HepG2 (cell line): ENCODE results near the gene MIF4GD. TPM values are rescaled to one million over a fixed set of nuclear protein-coding genes. Genes with fewer than 3 reads are reported as not detected.

Experiments
- CBX2 ChIP-seq, 2 experiments: fragments of 200-600 bp in 1 of 2; sonication (generic); formaldehyde crosslinking in 1 of 2; IDR thresholded peaks; 2 replicates each; pipeline versions ENCODE4 v1.7.0 to v1.8.1; 2018 to 2022; ENCODE audit warnings: low read depth in 2 of 2, low read length in 1 of 2, mild to moderate bottlenecking in 1 of 2, missing genetic modification reagents in 1 of 2
- ELF3 ChIP-seq: IDR thresholded peaks from 2 replicates; pipeline ENCODE4 v1.6.1; 2016; ENCODE audit warnings: missing genetic modification reagents, missing compliant biosample characterization
- EP300 ChIP-seq, 3 experiments: sonication (generic) in 1 of 3; formaldehyde crosslinking in 1 of 3; IDR thresholded peaks; 2 replicates each; pipeline versions ENCODE4 v1.5.1 to v1.6.1; 2011 to 2020; ENCODE audit warnings: low read depth in 2 of 3, low read length in 2 of 3, borderline replicate concordance in 1 of 3, improper control_type of control experiment in 1 of 3, mild to moderate bottlenecking in 1 of 3, missing genetic modification reagents in 1 of 3, moderate library complexity in 1 of 3
- EZH2 ChIP-seq: conservative IDR thresholded peaks from 2 replicates; pipeline ENCODE4 v1.6.1; 2012; ENCODE audit warnings: mild to moderate bottlenecking, low read depth, low read length, moderate library complexity
- HHEX ChIP-seq: IDR thresholded peaks from 2 replicates; pipeline ENCODE4 v1.6.1; 2016; ENCODE audit warnings: control low read depth
- MEIS1 ChIP-seq: sonication (generic); formaldehyde crosslinking; IDR thresholded peaks from 2 replicates; pipeline ENCODE4 v1.9.0; 2021; ENCODE audit warnings: mild to moderate bottlenecking, missing genetic modification reagents, moderate library complexity, borderline replicate concordance
- REPIN1 ChIP-seq: sonication (generic); formaldehyde crosslinking; IDR thresholded peaks from 2 replicates; pipeline ENCODE4 v1.8.0; 2022; ENCODE audit warnings: missing genetic modification reagents, low read depth, mild to moderate bottlenecking, borderline replicate concordance
- SP1 ChIP-seq, 2 experiments: fragments of 450-650 bp in 1 of 2; sonication (generic) in 1 of 2; formaldehyde crosslinking in 1 of 2; IDR thresholded peaks; 2 replicates each; pipeline versions ENCODE4 v1.4.0 to v1.6.1; 2016 to 2020; ENCODE audit warnings: missing genetic modification reagents in 1 of 2
- STAT6 ChIP-seq: sonication (generic); formaldehyde crosslinking; IDR thresholded peaks from 2 replicates; pipeline ENCODE4 v1.4.0; 2020; ENCODE audit warnings: missing genetic modification reagents, mild to moderate bottlenecking, borderline replicate concordance
- THAP9 ChIP-seq: sonication (generic); formaldehyde crosslinking; IDR thresholded peaks from 2 replicates; pipeline ENCODE4; 2020; ENCODE audit warnings: missing genetic modification reagents, mild to moderate bottlenecking, borderline replicate concordance
- TOPORS ChIP-seq: sonication (generic); formaldehyde crosslinking; IDR thresholded peaks from 2 replicates; pipeline ENCODE4 v1.8.0; 2023; ENCODE audit warnings: mild to moderate bottlenecking, missing genetic modification reagents
- ZBTB4 ChIP-seq: sonication (generic); formaldehyde crosslinking; IDR thresholded peaks from 2 replicates; pipeline ENCODE4 v1.4.0; 2020; ENCODE audit warnings: missing genetic modification reagents, mild to moderate bottlenecking, borderline replicate concordance
- ZFP41 ChIP-seq: sonication (generic); formaldehyde crosslinking; IDR thresholded peaks from 2 replicates; pipeline ENCODE4 v1.4.0; 2020; ENCODE audit warnings: mild to moderate bottlenecking, missing genetic modification reagents, borderline replicate concordance
- ZNF660 ChIP-seq: sonication (generic); formaldehyde crosslinking; IDR thresholded peaks from 2 replicates; pipeline ENCODE4 v1.5.1; 2020; ENCODE audit warnings: mild to moderate bottlenecking, low read depth, missing genetic modification reagents, borderline replicate concordance
- ZNF768 ChIP-seq: sonication (generic); formaldehyde crosslinking; IDR thresholded peaks from 2 replicates; pipeline ENCODE4 v1.4.0; 2020; ENCODE audit warnings: missing genetic modification reagents
- ZNF776 ChIP-seq: sonication (generic); formaldehyde crosslinking; IDR thresholded peaks from 2 replicates; pipeline ENCODE4 v1.4.0; 2020; ENCODE audit warnings: mild to moderate bottlenecking, missing genetic modification reagents
- polyA plus RNA-seq, 8 experiments: library from polyadenylated mRNA; depleted of rRNA in 3 of 8; stranded (reverse) in 7 of 8; unstranded in 1 of 8; fragments of >200 nt; fragmentation: Illumina TruSeq in 4 of 8; extraction: Trizol in 4 of 8; gene quantifications; 2 replicates each; pipeline versions ENCODE4 v1.2.1 to v1.2.3, GENCODE V29; 2011 to 2016; ENCODE audit warnings: low read depth in 4 of 8, missing spikeins in 1 of 8, mixed read lengths in 1 of 8; ENCODE audit not compliant: insufficient read depth in 1 of 8
- total RNA-seq, 5 experiments: library from RNA; depleted of rRNA; stranded (reverse); fragments of >200 nt; fragmentation: Illumina TruSeq; extraction: Trizol; gene quantifications; 2 replicates each; pipeline ENCODE4 v1.2.3, GENCODE V29; 2016; ENCODE audit warnings: low read depth in 1 of 5

MIF4GD gene
- total and polyA plus RNA-seq, 2 of the 13 experiments (the other 11 are each of a cell fraction or from before 2014, with no cell fraction given) = 14.0 to 28.0 TPM

GRCh38 chr17:75308732-75309629, 38.0 kb upstream of the MIF4GD start (continued):
- TF ChIP-seq THAP9 (no peak; the same call in 1 of the 2 replicates), REPIN1 (CRISPR knock-in tag) (peak; percentile 83), ELF3 (CRISPR knock-in tag) (peak; percentile 71), EZH2 (no peak), ZNF660 (CRISPR knock-in tag) (no peak; the same call in 1 of the 2 replicates), EP300 (IDR thresholded peaks at IDR 0.05; ENCODE audit: low read depth in 2 of 2, low read length in 2 of 2) (peak; percentile 53 to 67; a peak in 2 of 4 replicates), EP300 (CRISPR knock-in tag; IDR thresholded peaks at IDR 0.05; ENCODE audit: borderline replicate concordance) (peak; percentile 53; the same call in 1 of the 2 replicates), CBX2 (IDR thresholded peaks at IDR 0.05; ENCODE audit: low read depth, low read length) (no peak), CBX2 (CRISPR knock-in tag; IDR thresholded peaks at IDR 0.05; ENCODE audit: low read depth) (peak; percentile 88; the same call in 1 of the 2 replicates), ZNF776 (CRISPR knock-in tag) (0 out of 2 replicates have a peak, but pooled peaks have one; percentile 56), MEIS1 (CRISPR knock-in tag) (peak; percentile 91; the same call in 1 of the 2 replicates), ZFP41 (CRISPR knock-in tag) (no peak), HHEX (CRISPR knock-in tag) (no peak), ZBTB4 (no peak), STAT6 (CRISPR knock-in tag) (no peak), SP1 (IDR thresholded peaks at IDR 0.05) (no peak), SP1 (CRISPR knock-in tag; IDR thresholded peaks at IDR 0.05) (0 out of 2 replicates have a peak, but pooled peaks have one; percentile 13), ZNF768 (CRISPR knock-in tag) (peak; percentile 74), TOPORS (peak; percentile 72; the same call in 1 of the 2 replicates)
